ENCODE measurements around the gene HMGA1. TPM values are rescaled to one million over a fixed set of nuclear protein-coding genes. Genes with fewer than 3 reads are reported as not detected.

The HMGA1 gene
- total and polyA plus RNA-seq, 2 of the 13 experiments (the other 11 are each of a cell fraction or from before 2014, with no cell fraction given), result 117 to 145 TPM

DNA sequence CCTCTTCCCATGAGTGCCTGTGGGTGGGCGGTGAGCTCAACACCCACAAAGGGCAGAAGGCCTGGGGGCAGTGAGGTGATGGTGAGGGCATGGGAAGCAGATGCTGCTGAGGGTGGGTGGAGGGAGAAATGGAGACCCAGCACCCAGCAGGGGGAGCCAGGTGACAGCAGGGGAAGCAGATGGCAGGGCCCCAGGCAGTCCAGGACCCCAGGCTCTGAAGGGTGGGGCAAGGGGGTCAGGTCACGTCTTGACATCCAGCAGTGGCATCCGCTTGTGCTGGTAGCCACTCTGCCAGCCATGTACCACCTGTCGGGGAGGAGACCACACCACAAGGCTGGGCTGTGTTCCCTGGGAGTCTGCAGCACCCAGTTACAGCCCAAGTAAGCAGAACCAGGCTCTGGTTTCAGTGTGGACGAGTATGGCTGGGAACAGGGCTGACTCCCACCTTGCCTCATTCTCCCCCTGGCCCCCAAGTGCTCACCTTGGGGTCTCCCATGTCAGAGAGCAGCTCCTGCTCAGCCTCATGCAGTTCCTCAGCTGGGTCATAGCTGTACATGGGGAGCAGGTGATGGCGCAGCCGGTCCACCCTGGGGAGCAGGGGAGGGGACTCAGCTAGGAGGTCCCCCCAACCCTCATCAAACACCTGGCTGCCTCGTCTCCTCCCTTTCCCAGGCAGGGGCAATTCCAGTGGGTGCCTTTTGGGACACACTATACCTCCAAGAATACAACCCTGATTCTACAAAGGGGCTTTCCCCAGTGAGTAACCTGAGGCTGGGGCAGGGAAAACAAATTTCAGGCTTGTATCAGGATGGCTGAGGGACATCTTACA lies 10.1 kb downstream of the HMGA1 start (continued):
- TF ChIP-seq ZNF670 (CRISPR knock-in tag; IDR thresholded peaks at IDR 0.05; ENCODE audit: borderline replicate concordance) (no peak), SP4 (CRISPR knock-in tag; IDR thresholded peaks at IDR 0.05) (no peak), ZNF34 (CRISPR knock-in tag; IDR thresholded peaks at IDR 0.05; ENCODE audit: borderline replicate concordance) (no peak), PATZ1 (CRISPR knock-in tag; IDR thresholded peaks at IDR 0.05) (peak; percentile 78), ZNF430 (CRISPR knock-in tag; IDR thresholded peaks at IDR 0.05) (no peak), ZNF205 (CRISPR knock-in tag; IDR thresholded peaks at IDR 0.05) (0 out of 2 replicates have a peak, but pooled peaks have one; percentile 22), CCDC6 (CRISPR knock-in tag; IDR thresholded peaks at IDR 0.05) (no peak), FOXO1 (CRISPR knock-in tag; IDR thresholded peaks at IDR 0.05) (0 out of 2 replicates have a peak, but pooled peaks have one; percentile 9), NR2F6 (IDR thresholded peaks at IDR 0.05) (no peak), NR2F6 (CRISPR knock-in tag; IDR thresholded peaks at IDR 0.05) (no peak), GTF3A (CRISPR knock-in tag; conservative IDR thresholded peaks at IDR 0.05) (0 out of 2 replicates have a peak, but pooled peaks have one; percentile 53), ZNF839 (CRISPR knock-in tag; IDR thresholded peaks at IDR 0.05; ENCODE audit: borderline replicate concordance) (no peak), KLF12 (CRISPR knock-in tag; IDR thresholded peaks at IDR 0.05; ENCODE audit: borderline replicate concordance) (0 out of 2 replicates have a peak, but pooled peaks have one; percentile 38), FOSL2 (CRISPR knock-in tag; IDR thresholded peaks at IDR 0.05) (peak; percentile 22; the same call in 1 of the 2 replicates), MEIS1 (CRISPR knock-in tag; IDR thresholded peaks at IDR 0.05; ENCODE audit: borderline replicate concordance) (no peak)
- TF ChIP-seq, protein P1, sequence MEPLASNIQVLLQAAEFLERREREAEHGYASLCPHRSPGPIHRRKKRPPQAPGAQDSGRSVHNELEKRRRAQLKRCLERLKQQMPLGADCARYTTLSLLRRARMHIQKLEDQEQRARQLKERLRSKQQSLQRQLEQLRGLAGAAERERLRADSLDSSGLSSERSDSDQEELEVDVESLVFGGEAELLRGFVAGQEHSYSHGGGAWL (CRISPR knock-in tag; IDR thresholded peaks at IDR 0.05), result peak; percentile 58; the same call in 1 of the 2 replicates
- TF ChIP-seq, protein P2, sequence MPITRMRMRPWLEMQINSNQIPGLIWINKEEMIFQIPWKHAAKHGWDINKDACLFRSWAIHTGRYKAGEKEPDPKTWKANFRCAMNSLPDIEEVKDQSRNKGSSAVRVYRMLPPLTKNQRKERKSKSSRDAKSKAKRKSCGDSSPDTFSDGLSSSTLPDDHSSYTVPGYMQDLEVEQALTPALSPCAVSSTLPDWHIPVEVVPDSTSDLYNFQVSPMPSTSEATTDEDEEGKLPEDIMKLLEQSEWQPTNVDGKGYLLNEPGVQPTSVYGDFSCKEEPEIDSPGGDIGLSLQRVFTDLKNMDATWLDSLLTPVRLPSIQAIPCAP (CRISPR knock-in tag; IDR thresholded peaks at IDR 0.05; ENCODE audit: low read depth), result no peak
- TF ChIP-seq, protein P3, sequence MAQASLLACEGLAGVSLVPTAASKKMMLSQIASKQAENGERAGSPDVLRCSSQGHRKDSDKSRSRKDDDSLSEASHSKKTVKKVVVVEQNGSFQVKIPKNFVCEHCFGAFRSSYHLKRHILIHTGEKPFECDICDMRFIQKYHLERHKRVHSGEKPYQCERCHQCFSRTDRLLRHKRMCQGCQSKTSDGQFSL (CRISPR knock-in tag; IDR thresholded peaks at IDR 0.05), result peak; percentile 31; the same call in 1 of the 2 replicates
- TF ChIP-seq, protein P4, sequence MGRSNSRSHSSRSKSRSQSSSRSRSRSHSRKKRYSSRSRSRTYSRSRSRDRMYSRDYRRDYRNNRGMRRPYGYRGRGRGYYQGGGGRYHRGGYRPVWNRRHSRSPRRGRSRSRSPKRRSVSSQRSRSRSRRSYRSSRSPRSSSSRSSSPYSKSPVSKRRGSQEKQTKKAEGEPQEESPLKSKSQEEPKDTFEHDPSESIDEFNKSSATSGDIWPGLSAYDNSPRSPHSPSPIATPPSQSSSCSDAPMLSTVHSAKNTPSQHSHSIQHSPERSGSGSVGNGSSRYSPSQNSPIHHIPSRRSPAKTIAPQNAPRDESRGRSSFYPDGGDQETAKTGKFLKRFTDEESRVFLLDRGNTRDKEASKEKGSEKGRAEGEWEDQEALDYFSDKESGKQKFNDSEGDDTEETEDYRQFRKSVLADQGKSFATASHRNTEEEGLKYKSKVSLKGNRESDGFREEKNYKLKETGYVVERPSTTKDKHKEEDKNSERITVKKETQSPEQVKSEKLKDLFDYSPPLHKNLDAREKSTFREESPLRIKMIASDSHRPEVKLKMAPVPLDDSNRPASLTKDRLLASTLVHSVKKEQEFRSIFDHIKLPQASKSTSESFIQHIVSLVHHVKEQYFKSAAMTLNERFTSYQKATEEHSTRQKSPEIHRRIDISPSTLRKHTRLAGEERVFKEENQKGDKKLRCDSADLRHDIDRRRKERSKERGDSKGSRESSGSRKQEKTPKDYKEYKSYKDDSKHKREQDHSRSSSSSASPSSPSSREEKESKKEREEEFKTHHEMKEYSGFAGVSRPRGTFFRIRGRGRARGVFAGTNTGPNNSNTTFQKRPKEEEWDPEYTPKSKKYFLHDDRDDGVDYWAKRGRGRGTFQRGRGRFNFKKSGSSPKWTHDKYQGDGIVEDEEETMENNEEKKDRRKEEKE (IDR thresholded peaks at IDR 0.05), result no peak

Data from HepG2 (cell line).